GM12878 (cell line): ENCODE results near the gene LILRB3. TPM values are rescaled to one million over a fixed set of nuclear protein-coding genes. Genes with fewer than 3 reads are reported as not detected.
A peak's percentile ranks its signal among the peaks of the same experiment; 100 is the strongest.

Source experiments
- ASH2L ChIP-seq: fragments of 300-600, 200-600 bp; sonication (generic); IDR thresholded peaks from 2 replicates; pipeline ENCODE4 v1.6.1; 2017; ENCODE audit warnings: low read depth, mild to moderate bottlenecking, borderline replicate concordance
- ATF2 ChIP-seq: IDR thresholded peaks from 2 replicates; pipeline ENCODE4 v1.6.1; 2012; ENCODE audit warnings: low read length, inconsistent platforms
- CBX5 ChIP-seq: sonication (generic); IDR thresholded peaks from 2 replicates; pipeline ENCODE4 v1.6.1; 2016; ENCODE audit warnings: low read depth, moderate library complexity, mild to moderate bottlenecking, inconsistent platforms
- CEBPB ChIP-seq, 2 experiments: fragments of 150-350 bp in 1 of 2; IDR thresholded peaks; 2 replicates each; pipeline ENCODE4 v1.6.1; 2012 to 2014; ENCODE audit warnings: low read depth in 2 of 2, low read length in 2 of 2, borderline replicate concordance in 1 of 2, inconsistent platforms in 1 of 2
- CHD2 ChIP-seq: IDR thresholded peaks from 2 replicates; pipeline ENCODE4 v1.6.1; 2011; ENCODE audit warnings: low read depth, low read length, improper control_type of control experiment, borderline replicate concordance
- CTCF ChIP-seq, 3 experiments: IDR thresholded peaks in 2 of 3; conservative IDR thresholded peaks in 1 of 3; 2 replicates each; pipeline ENCODE4 v1.5.1; 2011; ENCODE audit warnings: low read depth in 3 of 3, low read length in 3 of 3, mild to moderate bottlenecking in 3 of 3, control low read depth in 2 of 3, moderate library complexity in 2 of 3, inconsistent platforms in 1 of 3, mixed read lengths in 1 of 3; ENCODE audit not compliant: control insufficient read depth in 2 of 3, insufficient read depth in 1 of 3; ENCODE audit errors: extremely low read depth in 1 of 3
- EGR1 ChIP-seq, 2 experiments: IDR thresholded peaks; 1 replicate in 1 of 2; 2 replicates in 1 of 2; pipeline ENCODE4 v1.6.1; 2011 to 2012; ENCODE audit warnings: low read depth in 2 of 2, low read length in 2 of 2, borderline replicate concordance in 1 of 2, mild to moderate bottlenecking in 1 of 2, moderate library complexity in 1 of 2
- HCFC1 ChIP-seq: fragments of 150-350 bp; IDR thresholded peaks from 2 replicates; pipeline ENCODE4 v1.6.1; 2014; ENCODE audit warnings: low read length
- KAT2A ChIP-seq: conservative IDR thresholded peaks from 2 replicates; pipeline ENCODE4 v1.6.1; 2011; ENCODE audit warnings: low read depth, low read length; ENCODE audit not compliant: control insufficient read depth
- NR2C2 ChIP-seq: IDR thresholded peaks from 2 replicates; pipeline ENCODE4 v1.6.1; 2011; ENCODE audit warnings: borderline replicate concordance, low read depth; ENCODE audit not compliant: control insufficient read depth, insufficient read length
- NR2F1 ChIP-seq: fragments of 450-650 bp; conservative IDR thresholded peaks from 2 replicates; pipeline ENCODE4 v1.6.1; 2017; ENCODE audit warnings: mild to moderate bottlenecking
- RAD21 ChIP-seq: IDR thresholded peaks from 2 replicates; pipeline ENCODE4 v1.6.1; 2011; ENCODE audit warnings: mild to moderate bottlenecking, low read depth, low read length, moderate library complexity; ENCODE audit not compliant: insufficient read depth
- RB1 ChIP-seq: fragments of 450-650 bp; formaldehyde crosslinking; IDR thresholded peaks from 2 replicates; pipeline ENCODE4 v1.6.1; 2017; ENCODE audit warnings: mild to moderate bottlenecking, borderline replicate concordance
- RELB ChIP-seq: fragments of 450-650 bp; IDR thresholded peaks from 2 replicates; pipeline ENCODE4 v1.6.1; 2017; ENCODE audit warnings: low read depth, mild to moderate bottlenecking, moderate library complexity
- RUNX3 ChIP-seq: IDR thresholded peaks from 2 replicates; pipeline ENCODE4 v1.6.1; 2012; ENCODE audit warnings: low read length, inconsistent platforms
- SIN3A ChIP-seq: IDR thresholded peaks from 2 replicates; pipeline ENCODE4 v1.6.1; 2012; ENCODE audit warnings: low read depth, low read length, improper control_type of control experiment
- SIX5 ChIP-seq: IDR thresholded peaks from 2 replicates; pipeline ENCODE4 v1.6.1; 2011; ENCODE audit warnings: mild to moderate bottlenecking, low read depth, low read length, moderate library complexity; ENCODE audit not compliant: severe bottlenecking
- SMAD1 ChIP-seq: fragments of 450-650 bp; IDR thresholded peaks from 2 replicates; pipeline ENCODE4 v1.6.1; 2018; ENCODE audit warnings: mild to moderate bottlenecking, low read depth; ENCODE audit not compliant: partially characterized antibody
- SREBF2 ChIP-seq: IDR thresholded peaks from 2 replicates; pipeline ENCODE4 v1.6.1; 2012; ENCODE audit warnings: mild to moderate bottlenecking, low read length
- YBX1 ChIP-seq: fragments of 450-650 bp; IDR thresholded peaks from 2 replicates; pipeline ENCODE4 v1.6.1; 2016; ENCODE audit warnings: antibody characterized with exemption
- ZNF207 ChIP-seq: fragments of 450-650 bp; IDR thresholded peaks from 2 replicates; pipeline ENCODE4 v1.6.1; 2014; ENCODE audit warnings: antibody characterized with exemption, mild to moderate bottlenecking, borderline replicate concordance
- ZNF687 ChIP-seq: fragments of 450-650 bp; IDR thresholded peaks from 2 replicates; pipeline ENCODE4 v1.6.1; 2017; ENCODE audit warnings: mild to moderate bottlenecking, moderate library complexity
- polyA plus RNA-seq, 11 experiments: library from polyadenylated mRNA; depleted of rRNA in 4 of 11; unstranded in 6 of 11; stranded (reverse) in 5 of 11; fragments of >200 nt; fragmentation: Nextera tagmentation in 4 of 11; fragmentation: Illumina TruSeq in 1 of 11; extraction: Ambion mirVana in 4 of 11; extraction: Trizol in 1 of 11; gene quantifications; 1 replicate in 1 of 11; 2 replicates in 10 of 11; pipeline versions ENCODE4 v1.2.1 to v1.2.3, GENCODE V29; 2011 to 2016; ENCODE audit warnings: inconsistent platforms in 2 of 11, missing spikeins in 2 of 11, low read depth in 1 of 11
- total RNA-seq, 4 experiments: library from RNA; depleted of rRNA in 3 of 4; stranded (reverse); fragments of >200 nt in 3 of 4; fragmentation: Illumina TruSeq in 1 of 4; extraction: Trizol in 1 of 4; gene quantifications; 2 replicates each; pipeline versions ENCODE4 v1.2.1 to v1.2.3, GENCODE V29; 2013 to 2021

The LILRB3 gene
- total and polyA plus RNA-seq, 10 of the 15 experiments (the other 5 are each of a cell fraction or from before 2014, with no cell fraction given): 0.04 to 1.1 (median 0.18) TPM; not detected in 1

- no peak for TF ChIP-seq ZNF687
- peak; percentile 47 for TF ChIP-seq NR2F1
- no peak for TF ChIP-seq RB1
- TF ChIP-seq HCFC1: no peak
- no peak for TF ChIP-seq EGR1 (IDR thresholded peaks at IDR 0.05; ENCODE audit: borderline replicate concordance in 1 of 2, low read depth in 2 of 2, low read length in 2 of 2)
- TF ChIP-seq SIN3A: no peak
- TF ChIP-seq SREBF2: no peak
- TF ChIP-seq CBX5: no peak
- no peak for TF ChIP-seq NR2C2
- TF ChIP-seq CEBPB (IDR thresholded peaks at IDR 0.05; ENCODE audit: borderline replicate concordance in 1 of 2, low read depth in 2 of 2, low read length in 2 of 2): no peak
- no peak for TF ChIP-seq YBX1
- no peak for TF ChIP-seq ZNF207
- TF ChIP-seq ASH2L: no peak
- TF ChIP-seq SIX5: no peak
- no peak for TF ChIP-seq ATF2
- TF ChIP-seq RAD21: peak; percentile 66
- TF ChIP-seq CHD2: no peak
- no peak for TF ChIP-seq SMAD1
- no peak for TF ChIP-seq RUNX3
- TF ChIP-seq CTCF (IDR thresholded peaks at IDR 0.05 in 2 of 3, conservative IDR thresholded peaks at IDR 0.05 in 1 of 3; ENCODE audit: control insufficient read depth in 2 of 3, extremely low read depth in 1 of 3, insufficient read depth in 1 of 3, low read depth in 3 of 3, low read length in 3 of 3): peak; percentile 72 to 91 (median 81)
- no peak for TF ChIP-seq KAT2A
- no peak for TF ChIP-seq RELB
Observed at GRCh38 chr19:54168174-54168917, 54.5 kb downstream of the LILRB3 start (continued).
